Non-pigmented ciliary epithelial cell (primary cell): ENCODE measurements around the gene LHFPL3.
A peak's percentile ranks its signal among the peaks of the same experiment; 100 is the strongest.

ENCODE experiments used
- DNase-seq: peaks from one replicate; pipeline ENCODE4 v3.0.0-alpha.2; 2010; ENCODE audit warnings: low read depth

LHFPL3 gene

GRCh38 chr7:104846731-104847130 is 518.3 kb downstream of the LHFPL3 start:
- DNase-seq = no peak

- peak; percentile 18 for DNase-seq
Observed at GRCh38 chr7:104848138-104848990, 520.0 kb downstream of the LHFPL3 start.

- DNase-seq = no peak
Observed at GRCh38 chr7:104850374-104850773, 522.0 kb downstream of the LHFPL3 start.

- no peak for DNase-seq
Observed at GRCh38 chr7:104851268-104851667, 522.9 kb downstream of the LHFPL3 start.

- DNase-seq = no peak
Observed at GRCh38 chr7:104852386-104852785, 524.0 kb downstream of the LHFPL3 start.

GRCh38 chr7:104855861-104856260 is 527.5 kb downstream of the LHFPL3 start:
- no peak for DNase-seq

- DNase-seq = no peak
Observed at GRCh38 chr7:104857458-104858425, 529.3 kb downstream of the LHFPL3 start.

GRCh38 chr7:104859754-104860426 is 531.5 kb downstream of the LHFPL3 start:
- no peak for DNase-seq

GRCh38 chr7:104861729-104862390 is 533.5 kb downstream of the LHFPL3 start:
- DNase-seq = no peak

- DNase-seq = no peak
Observed at GRCh38 chr7:104862719-104863118, 534.3 kb downstream of the LHFPL3 start.

- DNase-seq = no peak
Observed at GRCh38 chr7:104873401-104873800, 545.0 kb downstream of the LHFPL3 start.

GRCh38 chr7:104878577-104878976 is 550.2 kb downstream of the LHFPL3 start:
- DNase-seq = no peak

GRCh38 chr7:104883248-104883717 is 554.9 kb downstream of the LHFPL3 start:
- no peak for DNase-seq

GRCh38 chr7:104883718-104884452 is 555.5 kb downstream of the LHFPL3 start:
- DNase-seq = peak; percentile 54

GRCh38 chr7:104886651-104887050 is 558.2 kb downstream of the LHFPL3 start:
- DNase-seq = no peak

- DNase-seq = no peak
Observed at GRCh38 chr7:104890216-104890615, 561.8 kb downstream of the LHFPL3 start.

GRCh38 chr7:104891949-104892348 is 563.5 kb downstream of the LHFPL3 start:
- no peak for DNase-seq

GRCh38 chr7:104894314-104894713 is 565.9 kb downstream of the LHFPL3 start:
- DNase-seq = no peak

- DNase-seq = no peak
Observed at GRCh38 chr7:104894726-104895521, 566.5 kb downstream of the LHFPL3 start.
